Endothelial cell of umbilical vein (primary cell): ENCODE data around the gene SP2. TPM values are rescaled to one million over a fixed set of nuclear protein-coding genes. Genes with fewer than 3 reads are reported as not detected.

Experiments
- BruUV-seq: library from RNA; stranded (reverse); fragments of 400-500 nt; replicated peaks from 2 replicates; lab custom pipeline; 2021; lab: Mats Ljungman, UMichigan
- CTCF ChIA-PET: fragments of 300-600, 350-600 bp; sonication (Branson Sonifier 250); formaldehyde crosslinking; loops from one replicate; lab custom pipeline; 2021; ENCODE audit warnings: antibody characterized with exemption, inconsistent platforms; lab: Charles Lee
- POLR2A ChIA-PET: fragments of 300-600, 350-600 bp; sonication (Branson Sonifier 250); formaldehyde crosslinking; loops from one replicate; lab custom pipeline; 2021; ENCODE audit warnings: antibody characterized with exemption, inconsistent platforms; lab: Charles Lee
- DNase-seq: peaks from one replicate; pipeline ENCODE4 v3.0.0-alpha.2; 2011; ENCODE audit warnings: low read depth, low spot score
- FAIRE-seq: peaks from 2 replicates; lab custom pipeline; 2011; peaks lifted over from hg19 to GRCh38; lab: Jason Lieb, UNC
- H2AFZ ChIP-seq: 2 replicates; pipeline ENCODE4 v1.6.0; 2012; ENCODE audit warnings: low read depth, low read length, control low read depth, inconsistent platforms
- H3K27ac ChIP-seq: 2 replicates; pipeline ENCODE4 v1.5.1; 2011; ENCODE audit warnings: low read depth, mild to moderate bottlenecking, control low read depth, low read length, moderate library complexity; ENCODE audit not compliant: insufficient read depth
- H3K27me3 ChIP-seq, 2 experiments: 2 replicates each; pipeline versions ENCODE4 v1.6.0 to v1.6.1; 2011; ENCODE audit warnings: low read length in 2 of 2, mixed read lengths in 1 of 2; ENCODE audit not compliant: control insufficient read depth in 2 of 2, insufficient read depth in 2 of 2
- H3K36me3 ChIP-seq, 2 experiments: 2 replicates in 1 of 2; 3 replicates in 1 of 2; pipeline ENCODE4 v1.5.1; 2011; ENCODE audit warnings: low read length in 2 of 2, mild to moderate bottlenecking in 1 of 2, moderate library complexity in 1 of 2; ENCODE audit not compliant: control insufficient read depth in 2 of 2, insufficient read depth in 2 of 2; ENCODE audit errors: extremely low read depth in 1 of 2
- H3K4me1 ChIP-seq: 3 replicates; pipeline ENCODE4 v1.5.1; 2011; ENCODE audit warnings: mild to moderate bottlenecking, low read length; ENCODE audit not compliant: control insufficient read depth, insufficient read depth; ENCODE audit errors: extremely low read depth
- H3K4me2 ChIP-seq: 2 replicates; pipeline ENCODE4 v1.6.1; 2011; ENCODE audit warnings: low read length, control low read depth, mixed read lengths; ENCODE audit not compliant: insufficient read depth
- H3K4me3 ChIP-seq, 3 experiments: fragments of 200-600 bp in 1 of 3; sonication (generic), shearing (Covaris generic) in 1 of 3; replicated peaks in 1 of 3; 2 replicates each; pipeline ENCODE4 v1.5.1; 2011 to 2016; ENCODE audit warnings: control low read depth in 3 of 3, low read length in 3 of 3, mild to moderate bottlenecking in 2 of 3, inconsistent platforms in 1 of 3, low read depth in 1 of 3, moderate library complexity in 1 of 3; ENCODE audit not compliant: insufficient read depth in 1 of 3
- H3K79me2 ChIP-seq: 2 replicates; pipeline ENCODE4 v1.6.0; 2012; ENCODE audit warnings: low read length, inconsistent platforms; ENCODE audit not compliant: control insufficient read depth, insufficient read depth
- H3K9ac ChIP-seq: replicated peaks from 2 replicates; pipeline ENCODE3; 2011; ENCODE audit warnings: low read length, control low read depth; ENCODE audit not compliant: insufficient read depth; ENCODE audit errors: extremely low read depth
- H3K9me1 ChIP-seq: replicated peaks from 3 replicates; pipeline ENCODE4 v1.6.0; 2011; ENCODE audit warnings: mild to moderate bottlenecking, low read length; ENCODE audit not compliant: control insufficient read depth, insufficient read depth; ENCODE audit errors: extremely low read depth
- H3K9me3 ChIP-seq: replicated peaks from 2 replicates; pipeline ENCODE4 v1.5.1; 2012; ENCODE audit warnings: low read length, inconsistent platforms; ENCODE audit not compliant: control insufficient read depth, insufficient read depth
- H4K20me1 ChIP-seq: replicated peaks from 2 replicates; pipeline ENCODE3; 2011; ENCODE audit warnings: mild to moderate bottlenecking, low read length; ENCODE audit not compliant: control insufficient read depth, insufficient read depth; ENCODE audit errors: extremely low read depth
- CTCF ChIP-seq, 2 donors: IDR thresholded peaks; 1 replicate in 1 of 2; 2 replicates in 1 of 2; pipeline ENCODE4 v1.5.1; 2011; ENCODE audit warnings: low read length in 2 of 2, mild to moderate bottlenecking in 2 of 2, moderate library complexity in 2 of 2, control low read depth in 1 of 2, inconsistent platforms in 1 of 2, low read depth in 1 of 2; ENCODE audit not compliant: insufficient read depth in 1 of 2; ENCODE audit errors: extremely low read depth in 1 of 2
- EZH2 ChIP-seq: IDR thresholded peaks from 2 replicates; pipeline ENCODE4 v1.6.1; 2012; ENCODE audit warnings: borderline replicate concordance, low read depth, mild to moderate bottlenecking, moderate library complexity, low read length, inconsistent platforms; ENCODE audit not compliant: severe bottlenecking
- FOS ChIP-seq: IDR thresholded peaks from 2 replicates; pipeline ENCODE4 v1.6.1; 2011; ENCODE audit warnings: mild to moderate bottlenecking, low read length, moderate library complexity, borderline replicate concordance; ENCODE audit not compliant: insufficient read depth
- JUN ChIP-seq: IDR thresholded peaks from 2 replicates; pipeline ENCODE4 v1.6.1; 2011; ENCODE audit warnings: borderline replicate concordance, low read depth; ENCODE audit not compliant: insufficient read length, insufficient read depth
- MYC ChIP-seq: IDR thresholded peaks from one replicate; pipeline ENCODE4 v1.6.1; 2011; ENCODE audit warnings: mild to moderate bottlenecking, low read depth, low read length
- POLR2A ChIP-seq: IDR thresholded peaks from 2 replicates; pipeline ENCODE4 v1.6.1; 2012; ENCODE audit warnings: low read depth, mild to moderate bottlenecking, control low read depth, low read length
- POLR2AphosphoS5 ChIP-seq: IDR thresholded peaks from 2 replicates; pipeline ENCODE4 v1.6.1; 2012; ENCODE audit warnings: low read depth, mild to moderate bottlenecking, control low read depth, low read length, moderate library complexity; ENCODE audit not compliant: insufficient read depth
- dilution Hi-C: fragments of 300-500 bp; cut with MboI; formaldehyde crosslinking; loops from one replicate; pipeline ENCODE4 v1.15.0; 2019; ENCODE audit warnings: low sequenced_read_pairs; ENCODE audit not compliant: extremely low pct_ligation_motif_present
- intact Hi-C: fragments of 100-400 bp; cut with micrococcal nuclease; formaldehyde crosslinking; loops from one replicate; pipeline ENCODE4 v1.10.0; 2022
- polyA plus RNA-seq, 4 experiments: library from polyadenylated mRNA; depleted of rRNA in 3 of 4; stranded (reverse) in 3 of 4; unstranded in 1 of 4; fragments of >200 nt; gene quantifications; 2 replicates each; pipeline versions ENCODE4 v1.2.1 to v1.2.3, GENCODE V29; 2011 to 2012; ENCODE audit warnings: missing spikeins in 1 of 4
- total RNA-seq: library from RNA; stranded (reverse); gene quantifications from 2 replicates; pipeline ENCODE4 v1.2.3, GENCODE V29; 2021
- TF ChIP-seq, protein P1 (sequence below): IDR thresholded peaks from 2 replicates; pipeline ENCODE4 v1.6.1; 2011; ENCODE audit not compliant: insufficient read depth, insufficient read length

The SP2 gene
- total and polyA plus RNA-seq, 2 donors (not counting 3 experiments of a cell fraction or from before 2014, with no cell fraction given) = 11.2 to 18.6 TPM

GRCh38 chr17:47882695-47883588, 13.1 kb upstream of the SP2 start:
- peak overlapping the region; percentile 71 for H2AFZ ChIP-seq
- no peak overlapping the region for H3K27ac ChIP-seq
- ChIA-PET CTCF (interaction anchor here (0.9 to 4.6 kb wide), 8 partner anchors 12 to 42 kb away, joined by 3 to 35 read pairs (median 4); partner anchors contain the start of genes SCRN2, SP2 and SP6), POLR2A (no interaction called here)
- H3K79me2 ChIP-seq = no peaks in the 10 kb centered on the region
- no peaks in the 10 kb centered on the region for H3K9me1 ChIP-seq
- peaks cover 3 to 6% of the 10 kb centered on the region in 2 experiments for H3K27me3 ChIP-seq
- no peaks in the 10 kb centered on the region for H3K9me3 ChIP-seq
- dilution Hi-C loops (no loop called here), intact Hi-C loops (no loop called here)
- H3K4me2 ChIP-seq = no peak overlapping the region
- no peak for DNase-seq
- no peaks in the 10 kb centered on the region for H4K20me1 ChIP-seq
- H3K4me3 ChIP-seq = no peak overlapping the region
- H3K36me3 ChIP-seq = no peaks in the 10 kb centered on the region
- peaks cover 7% of the 10 kb centered on the region for H3K4me1 ChIP-seq
- no TSS peak for BruUV-seq
- TF ChIP-seq MYC (no peak), POLR2AphosphoS5 (no peak), FOS (no peak), EZH2 (no peak), POLR2A (no peak), CTCF (IDR thresholded peaks at IDR 0.05; ENCODE audit: extremely low read depth in 1 of 2, insufficient read depth in 1 of 2, low read depth in 1 of 2, low read length in 2 of 2) (no peak), JUN (no peak)
- TF ChIP-seq, protein P1, sequence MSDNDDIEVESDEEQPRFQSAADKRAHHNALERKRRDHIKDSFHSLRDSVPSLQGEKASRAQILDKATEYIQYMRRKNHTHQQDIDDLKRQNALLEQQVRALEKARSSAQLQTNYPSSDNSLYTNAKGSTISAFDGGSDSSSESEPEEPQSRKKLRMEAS = no peak
- FAIRE-seq = no peak
- no peak overlapping the region for H3K9ac ChIP-seq
